Measurements from ENCODE around the gene FRK.

The FRK gene, protein sequence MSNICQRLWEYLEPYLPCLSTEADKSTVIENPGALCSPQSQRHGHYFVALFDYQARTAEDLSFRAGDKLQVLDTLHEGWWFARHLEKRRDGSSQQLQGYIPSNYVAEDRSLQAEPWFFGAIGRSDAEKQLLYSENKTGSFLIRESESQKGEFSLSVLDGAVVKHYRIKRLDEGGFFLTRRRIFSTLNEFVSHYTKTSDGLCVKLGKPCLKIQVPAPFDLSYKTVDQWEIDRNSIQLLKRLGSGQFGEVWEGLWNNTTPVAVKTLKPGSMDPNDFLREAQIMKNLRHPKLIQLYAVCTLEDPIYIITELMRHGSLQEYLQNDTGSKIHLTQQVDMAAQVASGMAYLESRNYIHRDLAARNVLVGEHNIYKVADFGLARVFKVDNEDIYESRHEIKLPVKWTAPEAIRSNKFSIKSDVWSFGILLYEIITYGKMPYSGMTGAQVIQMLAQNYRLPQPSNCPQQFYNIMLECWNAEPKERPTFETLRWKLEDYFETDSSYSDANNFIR

DNA sequence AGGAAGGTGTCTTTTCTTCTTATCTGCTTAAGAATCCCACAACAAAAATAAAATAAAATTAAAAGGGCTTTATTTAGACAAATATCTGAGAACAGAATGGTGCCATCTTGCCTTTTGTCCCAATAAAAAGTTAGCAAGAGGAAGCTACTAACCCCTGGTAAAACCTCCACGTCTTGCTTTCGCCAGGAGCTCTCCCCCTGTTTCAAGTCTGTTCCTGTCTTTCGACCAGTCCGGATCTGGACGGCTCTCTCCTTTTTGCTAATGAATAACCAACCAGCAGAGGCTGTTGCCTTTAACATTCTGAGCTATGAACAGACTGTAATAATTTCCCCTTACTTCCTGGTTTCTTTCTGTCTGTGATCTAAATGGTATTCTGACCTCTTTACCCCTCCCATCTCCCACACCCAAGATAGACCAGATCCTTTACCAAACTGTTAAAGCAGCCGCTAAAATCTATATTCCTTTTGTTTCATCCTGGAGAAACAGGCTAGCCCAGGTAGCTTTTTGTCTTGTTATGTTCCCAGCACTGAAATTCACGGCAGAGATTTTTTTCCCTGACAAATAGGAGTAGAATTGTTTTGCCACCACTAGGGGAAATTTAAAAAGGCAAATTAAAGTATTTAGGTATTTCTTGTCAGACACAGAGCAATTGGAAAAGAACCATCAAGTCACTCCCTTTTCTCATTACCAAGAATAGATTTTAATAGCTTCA lies at the start of gene FRK:
FRK (minus strand) TSS at position 320 of the 712 bp plus-strand sequence. CDS start 580 bp downstream, outside the sequence.
- Histone ChIP-seq H3K9ac (ENCODE audit: low read length) (no peak within 1 kb of the TSS), H3K27me3 (ENCODE audit: control insufficient read depth, insufficient read depth, low read length) (no peaks in the 10 kb centered on the region), H3K9me3 (ENCODE audit: control insufficient read depth, low read depth, low read length) (no peaks in the 10 kb centered on the region), H3K4me3 (ENCODE audit: low read length) (no peak within 1 kb of the TSS), H3K4me1 (ENCODE audit: control insufficient read depth, low read depth, low read length) (peaks cover 4% of the 10 kb centered on the region), H3K27ac (ENCODE audit: low read length) (no peak within 1 kb of the TSS), H3K36me3 (ENCODE audit: control insufficient read depth, low read depth, low read length) (no peaks in the 10 kb centered on the region)

DNA sequence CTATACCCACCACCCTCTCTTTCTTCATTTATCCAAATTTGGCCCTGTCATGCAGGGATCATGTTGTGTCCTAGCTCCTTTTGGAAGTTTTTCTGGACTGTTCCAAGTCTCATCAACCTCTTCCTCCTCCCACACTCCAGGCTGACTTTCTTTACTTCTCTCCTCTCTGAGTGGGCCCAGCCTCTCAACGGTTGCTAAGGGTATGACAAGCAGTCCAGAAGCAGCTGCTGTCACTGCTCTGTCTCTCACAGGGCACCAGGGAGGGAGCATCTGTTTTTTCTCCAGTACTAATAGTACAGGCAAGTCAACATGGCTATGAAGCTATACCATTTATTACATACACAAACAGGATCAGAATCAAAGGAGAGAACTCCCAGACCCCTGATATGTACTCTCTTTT lies 48.1 kb upstream of the FRK start:
- Histone ChIP-seq H3K27ac (ENCODE audit: low read length) (no peak overlapping the region), H3K4me3 (ENCODE audit: low read length) (no peak overlapping the region), H3K9me3 (ENCODE audit: control insufficient read depth, low read depth, low read length) (no peaks in the 10 kb centered on the region), H3K9ac (ENCODE audit: low read length) (no peak overlapping the region), H3K27me3 (ENCODE audit: control insufficient read depth, insufficient read depth, low read length) (no peaks in the 10 kb centered on the region), H3K4me1 (ENCODE audit: control insufficient read depth, low read depth, low read length) (peaks cover 31% of the 10 kb centered on the region), H3K36me3 (ENCODE audit: control insufficient read depth, low read depth, low read length) (peaks cover 46% of the 10 kb centered on the region)

GRCh38 chr6:116106146-116106545 lies 45.5 kb upstream of the FRK start:
- Histone ChIP-seq H3K36me3 (ENCODE audit: control insufficient read depth, low read depth, low read length) (peaks cover 30% of the 10 kb centered on the region), H3K4me3 (ENCODE audit: low read length) (peak overlapping the region; percentile 51), H3K9ac (ENCODE audit: low read length) (peak overlapping the region; percentile 63), H3K27ac (ENCODE audit: low read length) (peak overlapping the region; percentile 98), H3K27me3 (ENCODE audit: control insufficient read depth, insufficient read depth, low read length) (no peaks in the 10 kb centered on the region), H3K9me3 (ENCODE audit: control insufficient read depth, low read depth, low read length) (no peaks in the 10 kb centered on the region), H3K4me1 (ENCODE audit: control insufficient read depth, low read depth, low read length) (peaks cover 31% of the 10 kb centered on the region)

- Histone ChIP-seq H3K9ac (ENCODE audit: low read length) (no peak overlapping the region), H3K4me3 (ENCODE audit: low read length) (no peak overlapping the region), H3K36me3 (ENCODE audit: control insufficient read depth, low read depth, low read length) (peaks cover 21% of the 10 kb centered on the region), H3K27me3 (ENCODE audit: control insufficient read depth, insufficient read depth, low read length) (no peaks in the 10 kb centered on the region), H3K4me1 (ENCODE audit: control insufficient read depth, low read depth, low read length) (peaks cover 32% of the 10 kb centered on the region), H3K27ac (ENCODE audit: low read length) (peak overlapping the region; percentile 60), H3K9me3 (ENCODE audit: control insufficient read depth, low read depth, low read length) (no peaks in the 10 kb centered on the region)
These were observed 44.6 kb upstream of the FRK start for GRCh38 chr6:116105247-116105646.

- Histone ChIP-seq H3K4me3 (ENCODE audit: low read length) (no peak overlapping the region), H3K36me3 (ENCODE audit: control insufficient read depth, low read depth, low read length) (peaks cover 16% of the 10 kb centered on the region), H3K4me1 (ENCODE audit: control insufficient read depth, low read depth, low read length) (peaks cover 37% of the 10 kb centered on the region), H3K27me3 (ENCODE audit: control insufficient read depth, insufficient read depth, low read length) (peaks cover 6% of the 10 kb centered on the region), H3K27ac (ENCODE audit: low read length) (no peak overlapping the region), H3K9me3 (ENCODE audit: control insufficient read depth, low read depth, low read length) (no peaks in the 10 kb centered on the region), H3K9ac (ENCODE audit: low read length) (no peak overlapping the region)
These were observed 43.9 kb upstream of the FRK start for GRCh38 chr6:116104636-116105035.

DNA sequence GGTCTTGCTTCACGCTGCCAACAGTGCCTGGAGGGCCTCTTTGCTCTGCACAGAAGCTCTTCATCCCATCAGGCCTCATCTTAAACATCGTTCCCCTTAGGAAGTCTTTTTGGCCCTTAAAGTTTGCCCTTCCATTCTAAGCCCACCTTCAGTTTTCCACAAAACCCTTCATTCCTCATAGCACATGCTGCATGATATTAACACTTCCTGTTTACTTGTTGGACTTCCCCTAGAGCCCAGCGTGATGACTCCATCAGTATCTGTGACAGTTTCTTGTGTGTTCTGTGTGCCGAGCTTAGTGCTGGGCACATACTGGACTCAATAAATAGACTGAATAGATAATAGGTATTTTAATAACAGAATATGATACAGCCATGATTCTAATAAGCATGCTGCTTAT lies 42.2 kb upstream of the FRK start:
- Histone ChIP-seq H3K4me1 (ENCODE audit: control insufficient read depth, low read depth, low read length) (peaks cover 37% of the 10 kb centered on the region), H3K9me3 (ENCODE audit: control insufficient read depth, low read depth, low read length) (no peaks in the 10 kb centered on the region), H3K27ac (ENCODE audit: low read length) (no peak overlapping the region), H3K9ac (ENCODE audit: low read length) (no peak overlapping the region), H3K36me3 (ENCODE audit: control insufficient read depth, low read depth, low read length) (no peaks in the 10 kb centered on the region), H3K4me3 (ENCODE audit: low read length) (no peak overlapping the region), H3K27me3 (ENCODE audit: control insufficient read depth, insufficient read depth, low read length) (peaks cover 12% of the 10 kb centered on the region)

DNA sequence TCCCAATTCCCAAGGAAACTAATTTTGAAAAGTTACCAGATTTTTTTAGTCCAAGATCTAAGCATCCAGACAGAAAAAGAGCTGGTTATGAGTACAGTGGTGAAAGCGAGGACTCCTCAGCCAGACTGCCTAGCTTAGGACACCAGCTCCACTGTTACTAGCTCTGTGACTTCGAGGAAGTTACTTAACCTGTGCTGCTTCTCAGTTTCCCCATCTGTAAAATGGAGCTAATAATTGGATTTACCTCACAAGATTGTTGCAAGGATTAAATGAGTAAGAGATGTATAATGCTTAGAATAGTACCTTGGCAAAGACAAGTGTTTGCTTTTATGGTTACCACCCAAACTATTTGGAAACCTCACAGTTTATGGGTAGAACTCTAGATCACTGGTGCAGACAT lies 41.1 kb upstream of the FRK start:
- no peak overlapping the region for H3K27ac ChIP-seq (ENCODE audit: low read length)
- H3K4me1 ChIP-seq (ENCODE audit: control insufficient read depth, low read depth, low read length), result peaks cover 32% of the 10 kb centered on the region
- peak overlapping the region; percentile 78 for H3K4me3 ChIP-seq (ENCODE audit: low read length)
- H3K9me3 ChIP-seq (ENCODE audit: control insufficient read depth, low read depth, low read length), result no peaks in the 10 kb centered on the region
- peaks cover 12% of the 10 kb centered on the region for H3K27me3 ChIP-seq (ENCODE audit: control insufficient read depth, insufficient read depth, low read length)
- no peaks in the 10 kb centered on the region for H3K36me3 ChIP-seq (ENCODE audit: control insufficient read depth, low read depth, low read length)
- peak overlapping the region; percentile 79 for H3K9ac ChIP-seq (ENCODE audit: low read length)

GRCh38 chr6:116101302-116101718 lies 40.6 kb upstream of the FRK start:
- Histone ChIP-seq H3K36me3 (ENCODE audit: control insufficient read depth, low read depth, low read length) (no peaks in the 10 kb centered on the region), H3K4me3 (ENCODE audit: low read length) (peak overlapping the region; percentile 78), H3K9me3 (ENCODE audit: control insufficient read depth, low read depth, low read length) (peaks cover 3% of the 10 kb centered on the region), H3K4me1 (ENCODE audit: control insufficient read depth, low read depth, low read length) (peaks cover 27% of the 10 kb centered on the region), H3K27me3 (ENCODE audit: control insufficient read depth, insufficient read depth, low read length) (peaks cover 12% of the 10 kb centered on the region), H3K27ac (ENCODE audit: low read length) (peak overlapping the region; percentile 58), H3K9ac (ENCODE audit: low read length) (peak overlapping the region; percentile 79)

DNA sequence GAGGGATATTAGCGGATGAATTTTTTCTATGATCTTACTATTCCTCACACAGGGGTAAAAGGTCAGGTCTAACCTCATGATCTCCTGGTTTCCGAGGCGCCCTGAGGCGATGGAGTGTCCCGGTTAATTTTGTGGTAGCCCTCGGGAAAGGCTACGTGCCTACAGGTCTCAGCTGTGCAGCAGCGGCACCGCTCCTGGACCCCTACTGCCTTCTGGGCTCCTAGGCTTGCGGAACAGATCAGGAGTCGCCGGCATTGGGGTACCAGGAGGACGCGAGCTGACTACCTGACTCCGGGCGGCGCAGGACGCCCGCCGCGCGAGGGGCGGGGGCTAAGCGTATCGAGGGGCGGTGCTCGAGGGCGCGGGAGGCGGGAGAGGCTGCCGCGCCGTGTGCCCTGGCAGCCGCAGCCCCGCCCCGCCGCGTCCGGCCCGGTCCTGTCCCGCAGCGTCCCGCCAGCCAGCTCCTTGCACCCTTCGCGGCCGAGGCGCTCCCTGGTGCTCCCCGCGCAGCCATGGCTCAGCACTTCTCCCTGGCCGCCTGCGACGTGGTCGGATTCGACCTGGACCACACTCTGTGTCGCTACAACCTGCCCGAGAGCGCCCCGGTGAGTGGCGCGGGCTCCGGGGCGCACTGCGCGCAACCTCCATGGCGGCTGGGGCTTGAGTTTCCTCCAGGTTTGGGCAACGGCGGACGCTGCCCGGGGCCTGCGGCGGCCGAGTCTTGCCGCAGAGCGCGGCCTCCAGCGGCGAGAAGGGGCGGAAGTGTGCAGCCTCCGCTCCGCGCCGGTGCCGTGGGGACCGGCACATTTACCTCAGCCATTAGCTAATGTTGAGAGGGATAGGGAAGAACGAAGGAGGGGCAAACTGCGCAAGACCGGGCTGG lies 40.0 kb upstream of the FRK start, which contains the start of gene NT5DC1:
NT5DC1 (plus strand) TSS at position 435 of the 883 bp plus-strand sequence; CDS start at position 513, 78 bp downstream.
- Histone ChIP-seq H3K4me1 (ENCODE audit: control insufficient read depth, low read depth, low read length) (peaks cover 21% of the 10 kb centered on the region), H3K9ac (ENCODE audit: low read length) (peak within 1 kb of the TSS; percentile 79)

DNA sequence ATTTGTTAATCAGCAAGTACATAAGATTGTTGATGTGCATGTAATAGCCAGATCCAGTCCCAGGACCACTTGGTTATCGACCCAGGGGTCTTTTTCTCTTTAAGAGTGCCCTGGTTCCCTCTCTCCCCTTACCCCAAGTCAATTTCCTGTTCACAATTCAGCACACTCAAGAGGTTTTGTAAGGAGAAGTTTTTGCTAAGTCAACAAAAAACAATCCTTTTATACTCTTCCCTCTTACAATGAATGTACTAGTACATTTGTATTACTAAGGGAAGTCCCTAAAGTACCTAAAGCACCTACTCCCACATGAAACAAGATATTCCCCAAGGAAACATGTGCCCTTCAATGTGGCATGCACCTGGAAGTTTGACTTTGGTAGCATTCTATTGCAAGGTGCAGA lies 38.3 kb upstream of the FRK start:
- Histone ChIP-seq H3K9me3 (ENCODE audit: control insufficient read depth, low read depth, low read length) (peaks cover 6% of the 10 kb centered on the region), H3K4me1 (ENCODE audit: control insufficient read depth, low read depth, low read length) (peaks cover 8% of the 10 kb centered on the region), H3K27me3 (ENCODE audit: control insufficient read depth, insufficient read depth, low read length) (peaks cover 12% of the 10 kb centered on the region), H3K4me3 (ENCODE audit: low read length) (no peak overlapping the region), H3K27ac (ENCODE audit: low read length) (no peak overlapping the region), H3K9ac (ENCODE audit: low read length) (no peak overlapping the region), H3K36me3 (ENCODE audit: control insufficient read depth, low read depth, low read length) (no peaks in the 10 kb centered on the region)

More for the DNA sequence above, 40.0 kb upstream of the FRK start, which contains the start of gene NT5DC1:
- Histone ChIP-seq H3K36me3 (ENCODE audit: control insufficient read depth, low read depth, low read length) (no peaks in the 10 kb centered on the region), H3K27me3 (ENCODE audit: control insufficient read depth, insufficient read depth, low read length) (peaks cover 12% of the 10 kb centered on the region), H3K9me3 (ENCODE audit: control insufficient read depth, low read depth, low read length) (peaks cover 6% of the 10 kb centered on the region), H3K4me3 (ENCODE audit: low read length) (peak within 1 kb of the TSS; percentile 78), H3K27ac (ENCODE audit: low read length) (peak within 1 kb of the TSS; percentile 58)

Measured in iPS-18a (cell line).